NCI-H2196 (cell line): ENCODE measurements around the gene PRR5.

Experiments used
- DNase-seq: peaks from one replicate; lab custom pipeline; 2025; ENCODE audit not compliant: unreplicated experiment; lab: John Stamatoyannopoulos, UW

PRR5 gene

GRCh38 chr22:44711690-44712555, 9.9 kb downstream of the PRR5 start:
- DNase-seq: no peak

- no peak for DNase-seq
These were observed 11.0 kb downstream of the PRR5 start for GRCh38 chr22:44712962-44713361.

DNA sequence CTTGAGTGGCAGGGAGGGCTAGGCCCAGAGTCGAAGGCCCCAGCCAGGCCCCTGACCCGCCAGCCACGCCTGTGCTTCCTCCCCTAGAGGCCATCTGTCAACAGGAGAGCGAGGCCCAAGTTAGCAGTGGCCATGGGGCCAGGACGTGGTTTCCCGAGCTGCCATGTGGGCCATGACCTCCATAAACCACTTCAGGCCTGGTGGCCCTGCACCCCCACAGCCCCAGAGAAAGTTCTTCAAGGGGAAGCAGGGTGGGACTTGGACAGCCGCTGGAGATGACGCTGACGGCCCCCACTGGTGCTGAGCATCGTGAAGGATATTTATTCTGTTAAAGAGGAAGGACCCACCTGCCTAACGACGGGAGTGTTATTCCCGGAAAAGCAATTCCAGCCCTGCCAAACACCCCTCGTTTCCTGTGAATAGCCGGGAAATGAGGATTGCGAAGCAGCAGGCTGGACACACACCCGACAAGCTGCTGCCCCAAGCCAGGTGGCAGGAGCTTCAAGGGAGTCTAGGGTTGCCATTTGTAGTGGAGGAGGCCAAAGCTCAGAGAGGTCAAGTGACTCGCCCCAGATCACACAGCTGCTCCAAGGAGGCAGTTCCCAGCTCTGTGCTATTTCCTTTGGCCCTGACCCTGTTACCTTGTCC, 12.8 kb downstream of the PRR5 start:
- no peak for DNase-seq

DNA sequence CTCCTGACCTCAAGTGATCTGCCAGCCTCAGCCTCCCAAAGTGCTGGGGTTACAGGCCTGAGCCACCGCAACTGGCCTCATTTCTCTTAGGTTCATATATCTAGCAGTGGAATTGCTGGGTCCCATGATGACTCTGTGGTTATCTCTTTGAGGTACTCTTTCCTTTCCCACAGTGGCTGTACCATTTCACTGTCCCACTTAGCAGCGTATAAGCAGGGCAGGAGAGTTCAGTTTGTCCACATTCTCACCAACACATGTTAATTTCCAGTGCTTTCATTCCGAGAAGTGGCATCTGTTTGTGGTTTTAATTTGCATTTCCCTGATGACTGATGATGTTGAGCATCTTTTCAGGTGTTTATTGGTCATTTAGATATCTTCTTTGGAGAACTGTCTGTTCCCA, 16.4 kb downstream of the PRR5 start:
- DNase-seq: no peak

- DNase-seq: peak; percentile 6
These were observed 17.8 kb downstream of the PRR5 start for GRCh38 chr22:44719586-44720368.

DNA sequence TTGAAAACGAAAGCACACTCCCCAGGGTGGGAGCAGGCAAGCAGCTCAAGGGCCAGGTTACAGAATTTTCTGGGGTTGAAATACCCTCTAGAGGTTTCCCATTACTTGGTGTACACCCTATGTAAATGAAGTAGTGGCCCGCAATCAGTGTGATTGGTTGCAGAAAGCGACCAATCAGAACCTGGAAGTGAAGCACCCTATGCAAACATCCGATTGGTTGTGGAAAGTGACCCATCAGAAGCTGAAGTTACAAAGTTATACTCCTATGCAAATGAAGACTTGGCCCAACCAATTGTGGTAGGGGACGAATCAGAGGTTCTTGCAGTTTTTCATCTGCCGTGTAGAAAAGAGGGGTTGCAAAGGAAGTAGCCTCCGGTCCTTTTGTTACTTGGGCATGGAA, 19.2 kb downstream of the PRR5 start:
- no peak for DNase-seq

DNA sequence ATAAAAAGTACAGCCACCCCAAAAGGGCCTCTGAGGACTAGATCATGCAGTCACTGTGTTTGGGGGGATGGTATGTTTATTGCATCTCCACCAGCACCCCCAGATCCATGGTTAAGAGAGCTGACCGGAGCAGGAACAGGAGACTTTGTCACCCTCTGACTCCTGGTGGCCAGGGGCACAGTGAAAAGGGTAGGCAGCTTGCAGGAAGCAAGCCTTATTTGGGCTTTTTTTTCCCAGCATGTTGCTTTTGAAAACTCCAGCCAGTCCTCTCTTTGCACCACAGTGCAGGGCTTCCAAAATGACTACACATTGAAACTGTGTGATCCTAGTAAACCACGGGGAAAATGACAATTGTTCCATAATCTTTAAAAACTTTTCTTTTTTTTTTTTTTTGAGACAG, 20.6 kb downstream of the PRR5 start:
- DNase-seq: no peak

DNA sequence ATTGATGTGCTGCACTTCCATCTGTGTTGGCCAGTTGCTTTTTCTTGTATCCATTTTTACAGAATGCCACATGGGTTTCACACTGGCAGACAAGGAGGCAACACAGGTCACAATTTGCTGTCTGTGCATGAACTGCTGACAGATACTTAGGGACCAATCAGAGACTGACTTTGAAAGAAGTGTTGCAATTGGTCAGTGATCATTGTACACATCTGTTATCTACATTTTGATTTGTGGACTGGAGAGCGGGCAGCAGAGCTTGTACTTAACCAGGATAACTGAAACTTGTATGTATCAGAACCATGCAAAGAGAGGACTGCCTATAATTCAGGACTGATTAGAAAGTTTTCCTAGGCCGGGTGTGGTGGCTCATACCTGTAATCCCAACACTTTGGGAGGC, 21.8 kb downstream of the PRR5 start:
- DNase-seq: peak; percentile 21

DNA sequence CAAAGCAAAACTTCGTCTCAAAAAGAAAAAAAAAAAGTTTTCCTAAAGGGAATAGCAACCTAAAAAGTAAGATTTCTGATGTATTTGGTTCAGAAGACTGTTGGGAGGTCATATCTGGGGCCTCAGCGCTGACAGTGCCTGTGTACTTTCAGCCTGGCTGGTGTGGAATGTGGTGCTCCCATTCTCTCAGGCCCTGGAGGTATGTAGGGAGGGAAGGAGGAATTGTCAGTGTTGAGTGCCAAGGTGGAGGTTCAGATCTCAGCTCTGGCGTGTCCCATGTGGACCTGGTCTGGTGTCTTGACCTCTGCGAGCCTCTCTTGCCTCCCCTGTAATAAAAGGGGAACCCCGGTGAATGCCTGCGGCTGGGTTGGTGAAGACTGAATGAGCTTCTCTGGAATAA, 22.4 kb downstream of the PRR5 start:
- DNase-seq: no peak

GRCh38 chr22:44724859-44725258, 22.9 kb downstream of the PRR5 start:
- DNase-seq: no peak

- DNase-seq: no peak
These were observed 24.4 kb downstream of the PRR5 start for GRCh38 chr22:44726439-44726838.

DNA sequence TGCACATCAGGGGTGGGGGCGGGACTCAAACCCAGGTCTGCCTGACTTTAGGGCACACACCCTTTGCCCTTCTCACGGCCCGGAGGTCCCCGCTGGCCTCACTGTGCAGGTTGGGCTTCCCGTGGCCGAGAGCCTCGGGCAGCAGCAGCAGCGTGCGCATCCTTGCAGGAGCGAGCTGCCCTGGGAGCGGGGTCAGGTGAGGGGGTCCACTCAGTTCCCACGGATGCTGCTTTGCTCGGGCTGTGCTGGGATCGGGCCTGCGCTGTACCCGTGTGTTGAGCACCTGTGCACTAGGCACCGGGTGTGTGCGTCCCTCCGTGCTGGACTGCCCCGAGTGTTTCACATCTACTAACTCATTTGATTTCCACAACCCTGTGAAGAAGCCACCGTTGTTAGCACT, 25.1 kb downstream of the PRR5 start:
- DNase-seq: no peak

DNA sequence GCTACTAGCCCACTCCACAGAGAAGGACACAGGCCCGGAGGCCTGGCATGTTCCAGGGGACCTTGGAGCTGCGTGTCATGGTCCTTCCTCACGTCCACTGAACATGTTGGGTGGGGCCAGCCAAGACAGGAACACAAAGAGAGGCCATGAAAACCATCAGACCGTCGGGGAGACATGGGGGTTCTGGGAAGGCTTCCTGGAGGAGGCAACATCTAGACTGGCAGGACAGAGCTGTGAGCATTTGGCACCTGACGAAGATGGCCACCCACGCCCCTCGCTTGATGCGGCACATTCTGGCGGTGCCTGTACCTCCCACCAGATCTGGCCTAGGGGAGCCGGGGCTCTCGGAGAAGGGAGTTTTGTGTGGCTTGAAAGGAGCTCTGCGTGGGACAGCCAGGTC, 25.7 kb downstream of the PRR5 start:
- no peak for DNase-seq

GRCh38 chr22:44728761-44729324, 26.8 kb downstream of the PRR5 start:
- DNase-seq: no peak

DNA sequence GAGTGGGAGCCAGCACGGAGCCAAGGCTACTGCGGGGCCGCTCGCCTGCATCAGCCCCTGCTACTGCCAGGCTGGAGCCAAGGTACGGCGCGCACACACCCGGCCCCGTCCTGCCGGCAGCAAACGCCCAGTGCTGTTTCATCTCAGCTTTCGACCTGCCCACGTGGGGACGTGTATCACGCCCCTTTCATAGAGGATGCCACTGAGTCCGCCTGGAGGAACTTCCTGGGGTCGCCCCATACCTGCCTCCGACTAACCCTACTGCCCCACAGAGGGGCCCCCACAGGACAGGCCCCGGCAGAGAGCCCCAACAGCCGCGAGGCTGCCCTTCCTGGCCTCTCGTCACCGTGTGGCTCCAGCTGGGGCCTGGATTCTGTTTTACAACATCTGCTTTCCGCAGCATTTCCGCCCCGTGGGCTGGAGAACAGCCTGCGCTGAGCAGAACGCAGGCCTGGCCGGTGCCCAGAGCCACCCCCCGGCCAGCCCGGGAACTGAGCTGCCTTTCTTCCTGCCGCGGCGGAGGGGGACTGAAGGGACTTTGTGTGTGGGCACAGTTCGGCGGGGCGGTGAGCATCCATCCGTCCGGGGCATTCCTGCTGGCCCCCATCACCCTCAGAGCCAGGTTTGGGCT, 27.5 kb downstream of the PRR5 start:
- no peak for DNase-seq

- DNase-seq: no peak
These were observed 28.0 kb downstream of the PRR5 start for GRCh38 chr22:44730022-44730393.

- no peak for DNase-seq
These were observed 28.7 kb downstream of the PRR5 start for GRCh38 chr22:44730490-44731356.

GRCh38 chr22:44731357-44731970, 29.5 kb downstream of the PRR5 start:
- no peak for DNase-seq

GRCh38 chr22:44732017-44732561, 30.1 kb downstream of the PRR5 start:
- no peak for DNase-seq
